G401.6 (cell line): ENCODE data around the gene PACRGL.

Source experiments
- FAIRE-seq: peaks from 2 replicates; lab custom pipeline; 2012; peaks lifted over from hg19 to GRCh38; lab: Jason Lieb, UNC

The PACRGL gene

DNA sequence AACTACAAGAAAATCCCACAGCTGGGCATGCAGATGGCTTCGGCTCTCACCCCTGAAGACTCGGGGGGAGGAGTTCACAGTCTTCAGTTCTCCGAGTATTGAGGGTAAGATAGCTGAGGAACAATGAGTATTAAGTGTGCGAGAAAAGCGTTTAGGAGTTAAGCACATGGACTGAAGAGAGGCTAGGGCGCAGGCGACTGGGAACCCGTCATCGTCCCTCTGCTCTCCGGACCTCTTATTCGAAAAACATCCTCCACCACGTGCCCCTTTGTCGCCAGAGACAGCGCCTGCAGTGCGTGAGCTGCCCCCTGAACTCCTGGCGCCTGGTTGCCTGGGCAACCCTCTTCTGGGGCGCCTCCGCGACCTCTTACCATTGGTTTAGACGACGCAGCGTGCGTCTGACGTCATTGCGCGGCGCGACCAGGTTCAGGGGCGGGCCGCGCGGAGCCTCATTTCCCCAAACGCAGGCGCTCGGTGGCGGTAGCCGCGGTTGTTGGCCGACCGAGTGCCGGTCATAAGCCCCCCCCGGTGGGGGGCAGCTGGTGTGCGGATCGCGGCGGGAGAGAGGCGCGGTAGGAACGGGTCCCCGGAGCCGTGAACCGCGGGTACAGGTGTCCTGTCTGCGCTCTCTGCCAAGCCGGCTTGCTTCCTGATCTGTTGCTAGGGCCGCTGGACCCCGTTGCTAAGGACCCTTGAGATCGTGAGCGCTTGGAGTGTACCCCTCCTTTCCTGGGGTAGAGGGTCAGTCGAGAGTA, at the start of gene PACRGL:
Gene PACRGL, plus strand, starts transcription at position 452 of the 755 bp plus-strand sequence. CDS start 4,024 bp downstream, outside the sequence.
- FAIRE-seq: peak; percentile 92

GRCh38 chr4:20652226-20652885, 47.9 kb upstream of the PACRGL start:
- no peak for FAIRE-seq

- no peak for FAIRE-seq
Observed at GRCh38 chr4:20658456-20658855, 41.8 kb upstream of the PACRGL start.

DNA sequence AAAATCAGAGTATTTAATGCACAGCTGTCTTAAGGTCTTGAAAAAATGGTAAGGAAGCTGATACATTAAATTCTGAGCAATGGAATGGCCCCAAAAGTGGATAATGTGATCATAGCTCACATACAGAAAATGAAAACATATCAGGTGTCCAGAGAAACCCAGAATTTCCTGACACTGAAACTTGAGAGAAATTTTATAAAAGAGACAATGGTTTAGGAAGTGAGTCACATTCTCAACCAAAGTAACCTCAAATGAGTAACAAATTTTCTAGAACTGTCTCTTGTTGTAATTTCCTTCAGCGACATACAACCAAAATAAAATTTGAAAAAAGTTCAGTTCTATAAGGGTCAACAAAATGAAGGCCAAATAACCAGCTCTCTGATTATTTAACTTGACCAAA, 37.4 kb upstream of the PACRGL start:
- no peak for FAIRE-seq

- no peak for FAIRE-seq
Observed at GRCh38 chr4:20666012-20666860, 34.0 kb upstream of the PACRGL start.

GRCh38 chr4:20672262-20672661, 28.0 kb upstream of the PACRGL start:
- no peak for FAIRE-seq

DNA sequence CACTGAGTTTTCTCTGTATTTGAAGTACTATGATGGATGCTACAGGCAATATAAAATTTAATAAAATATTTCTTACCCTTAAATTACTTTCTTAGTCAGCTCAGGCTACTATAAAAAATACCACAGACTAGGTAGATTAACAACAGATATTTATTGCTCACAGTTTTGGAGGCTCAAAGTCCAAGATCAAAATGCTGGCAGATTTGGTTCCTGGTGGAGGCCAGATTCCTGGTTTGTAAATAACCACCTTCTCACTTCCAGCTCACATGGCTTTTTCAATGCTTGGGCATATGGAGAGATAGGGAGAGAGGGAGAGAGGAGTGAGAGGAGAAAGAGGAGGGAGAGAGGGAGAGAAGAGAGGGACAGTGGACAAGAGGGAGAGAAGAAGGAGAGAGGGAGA, 24.5 kb upstream of the PACRGL start:
- no peak for FAIRE-seq

GRCh38 chr4:20676501-20677197, 23.6 kb upstream of the PACRGL start:
- FAIRE-seq: no peak

DNA sequence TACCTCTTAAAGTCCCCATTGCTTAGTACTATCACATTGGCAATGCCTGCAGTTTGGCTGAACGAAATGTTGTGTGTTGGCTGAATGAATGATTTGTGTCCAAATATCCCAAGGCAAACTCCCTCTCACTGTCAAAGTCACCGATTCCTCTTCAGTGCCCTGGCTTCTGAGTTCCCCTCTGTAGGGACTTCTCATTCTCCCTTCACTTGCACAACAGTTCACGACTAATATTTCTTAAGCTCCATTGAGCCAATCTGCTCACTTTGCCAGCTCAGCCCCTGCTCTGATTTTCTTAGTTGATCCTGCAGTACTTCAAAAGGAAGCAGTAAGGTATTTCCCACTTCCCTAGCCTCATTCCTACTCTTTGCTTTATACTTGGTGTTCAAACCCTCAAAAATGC, 21.9 kb upstream of the PACRGL start:
- no peak for FAIRE-seq

DNA sequence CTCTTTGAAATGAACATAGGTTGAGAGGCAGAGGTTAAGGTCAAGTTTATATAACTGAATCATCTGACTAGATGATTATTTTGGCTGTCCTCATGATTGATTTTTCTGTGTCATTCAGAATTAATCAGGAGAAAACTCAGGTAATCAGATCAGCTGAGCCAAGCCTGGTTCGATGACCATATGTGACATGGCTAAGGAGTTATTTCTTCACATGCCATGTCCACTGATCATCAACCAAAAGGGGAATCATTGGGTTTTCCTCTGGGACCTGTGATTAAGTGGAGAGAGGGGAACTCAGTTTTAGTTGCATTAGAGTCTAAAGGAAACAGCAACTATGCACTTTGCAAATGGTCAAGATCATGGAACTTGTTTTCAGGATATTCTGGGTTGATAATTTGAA, 20.3 kb upstream of the PACRGL start:
- FAIRE-seq: no peak

DNA sequence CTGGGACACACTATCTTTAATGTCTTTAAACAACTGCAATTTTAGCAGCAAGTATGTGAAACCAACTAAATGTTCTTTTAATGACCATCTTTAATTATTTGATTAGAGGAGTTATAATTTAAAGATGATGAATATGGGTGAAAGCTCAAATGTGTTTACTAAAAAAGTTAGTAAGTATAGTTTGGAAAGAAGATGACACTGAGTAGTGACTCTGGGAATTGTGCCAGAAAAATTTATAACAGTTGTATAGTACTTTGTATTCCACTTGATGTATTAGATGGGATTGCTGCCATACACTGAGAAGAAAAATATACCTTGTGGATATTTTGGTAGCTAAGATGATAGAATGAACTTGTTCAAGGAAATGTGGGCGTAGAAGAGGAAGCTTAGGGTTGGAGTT, 19.5 kb upstream of the PACRGL start:
- FAIRE-seq: no peak

DNA sequence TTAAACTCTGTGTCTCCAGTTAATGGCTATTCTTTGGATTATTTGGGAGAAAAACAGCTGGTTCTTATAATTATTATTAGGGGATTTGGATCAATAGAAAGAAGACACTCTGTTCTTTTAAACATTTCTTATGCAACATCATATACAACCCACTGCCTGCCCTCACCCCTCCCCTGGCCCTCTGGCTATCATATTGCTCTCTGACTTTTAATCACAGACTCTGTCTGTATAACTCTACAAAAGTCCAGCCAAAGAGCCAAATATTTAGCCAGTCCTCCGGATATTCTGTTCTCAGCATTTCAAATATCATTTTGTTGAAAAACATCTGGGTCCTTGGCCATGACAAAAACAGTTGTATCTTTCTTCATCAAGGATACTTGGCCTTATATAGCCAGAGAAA, 19.0 kb upstream of the PACRGL start:
- no peak for FAIRE-seq

DNA sequence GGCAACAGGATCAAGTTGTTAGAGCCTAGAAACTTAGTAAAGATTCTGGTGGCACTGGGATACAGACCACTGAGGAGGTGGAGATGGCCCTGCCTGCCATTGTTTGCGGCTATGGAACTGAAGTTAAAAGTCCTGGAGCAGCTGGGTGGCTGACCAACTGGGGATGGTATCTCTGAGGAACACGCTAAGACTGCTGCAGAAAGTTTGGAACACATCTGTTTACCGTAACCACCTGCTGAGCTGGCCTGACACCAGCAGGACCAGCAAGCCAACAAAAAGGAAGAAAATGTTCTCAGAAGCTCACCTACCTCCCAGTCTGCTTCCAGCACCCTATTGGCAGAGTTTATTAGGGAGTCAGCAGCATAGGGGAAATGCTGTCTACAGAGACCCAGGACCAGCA, 17.4 kb upstream of the PACRGL start:
- FAIRE-seq: no peak

DNA sequence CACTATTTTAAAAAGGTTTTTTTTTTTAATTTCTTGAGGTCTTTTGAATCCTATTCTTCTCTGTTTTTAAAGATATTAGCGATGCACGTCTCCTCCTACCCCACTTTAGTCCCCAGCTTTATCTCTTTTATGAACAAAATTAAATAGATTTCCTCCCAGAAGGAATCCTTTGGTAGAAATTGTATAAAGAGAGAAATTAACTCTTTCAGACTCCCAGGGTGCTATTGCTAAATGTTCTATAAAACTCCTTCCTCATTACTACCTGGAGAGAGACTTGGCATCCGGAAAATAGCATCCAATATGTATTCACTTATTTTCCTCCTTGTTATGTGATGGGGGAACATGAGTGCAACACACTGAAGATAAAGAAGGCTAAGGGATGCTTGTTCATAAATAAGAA, 16.5 kb upstream of the PACRGL start:
- FAIRE-seq: no peak

- peak; percentile 96 for FAIRE-seq
Observed at GRCh38 chr4:20684852-20685763, 15.2 kb upstream of the PACRGL start.

- FAIRE-seq: no peak
Observed at GRCh38 chr4:20687864-20688263, 12.4 kb upstream of the PACRGL start.

DNA sequence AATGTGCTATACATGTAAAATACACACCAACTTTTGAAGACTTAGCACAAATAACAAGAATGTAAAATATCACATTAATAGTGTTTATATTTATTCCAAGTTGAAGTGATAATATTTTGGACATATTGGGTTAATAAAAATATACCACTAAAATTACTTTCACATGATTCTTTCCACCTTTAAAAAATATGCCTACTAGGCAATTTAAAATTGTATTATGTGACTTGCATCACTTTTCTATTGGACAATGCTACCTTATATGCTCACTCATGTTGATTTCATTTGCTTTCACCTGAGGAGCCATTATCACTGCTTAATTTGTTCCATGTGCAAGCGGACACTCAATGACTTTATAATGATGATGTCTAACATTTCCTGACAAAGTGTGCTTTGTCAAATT, 3.4 kb upstream of the PACRGL start:
- no peak for FAIRE-seq

DNA sequence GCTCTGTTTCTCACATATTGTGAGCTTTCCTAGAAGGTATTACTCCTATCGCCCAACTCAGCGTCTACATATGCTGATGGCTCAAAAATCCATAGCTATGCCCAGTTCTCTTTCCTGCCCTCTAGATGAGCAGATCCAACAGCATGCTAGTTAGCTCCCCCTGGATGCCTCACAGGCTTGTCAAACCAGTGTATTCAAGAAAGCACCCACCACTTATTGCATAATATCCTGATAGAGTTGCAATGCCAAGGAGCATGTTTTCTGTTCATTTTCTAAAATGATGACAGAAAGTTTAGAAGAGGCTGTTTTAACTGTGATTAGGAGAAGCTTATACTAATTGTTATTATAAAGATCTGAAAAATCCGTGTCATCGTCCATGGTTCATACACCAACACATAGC, 1.9 kb upstream of the PACRGL start:
- FAIRE-seq: no peak

- no peak for FAIRE-seq
Observed at GRCh38 chr4:20698820-20699219, 1.4 kb upstream of the PACRGL start.

GRCh38 chr4:20711335-20711734, 11.1 kb downstream of the PACRGL start:
- FAIRE-seq: no peak

- no peak for FAIRE-seq
Observed at GRCh38 chr4:20723019-20723418, 22.8 kb downstream of the PACRGL start.
